HepG2 (cell line): Measurements from ENCODE around the gene ZNF213. TPM values are rescaled to one million over a fixed set of nuclear protein-coding genes. Genes with fewer than 3 reads are reported as not detected.
A peak's percentile ranks its signal among the peaks of the same experiment; 100 is the strongest.

Source experiments
- ARNTL ChIP-seq: sonication (generic); formaldehyde crosslinking; IDR thresholded peaks from 2 replicates; pipeline ENCODE4 v1.4.0; 2020; ENCODE audit warnings: mild to moderate bottlenecking, missing genetic modification reagents
- CAMTA2 ChIP-seq: sonication (generic); formaldehyde crosslinking; IDR thresholded peaks from 2 replicates; pipeline ENCODE4 v1.4.0; 2020; ENCODE audit warnings: mild to moderate bottlenecking, missing genetic modification reagents, borderline replicate concordance
- ETV5 ChIP-seq: IDR thresholded peaks from 2 replicates; pipeline ENCODE4 v1.6.1; 2018; ENCODE audit warnings: missing biosample characterization, missing genetic modification reagents, inconsistent platforms, borderline replicate concordance
- HCFC1 ChIP-seq: fragments of 150-350 bp; IDR thresholded peaks from 2 replicates; pipeline ENCODE4 v1.6.1; 2014; ENCODE audit warnings: low read depth, low read length
- KDM1A ChIP-seq: IDR thresholded peaks from 2 replicates; pipeline ENCODE4 v1.6.1; 2016; ENCODE audit warnings: missing compliant biosample characterization
- KLF12 ChIP-seq: sonication (generic); formaldehyde crosslinking; IDR thresholded peaks from 2 replicates; pipeline ENCODE4 v1.4.0; 2020; ENCODE audit warnings: missing genetic modification reagents, borderline replicate concordance
- KLF6 ChIP-seq: IDR thresholded peaks from 2 replicates; pipeline ENCODE4 v1.8.0; 2016; ENCODE audit warnings: missing biosample characterization, missing genetic modification reagents
- NFE2 ChIP-seq: sonication (generic); formaldehyde crosslinking; IDR thresholded peaks from 2 replicates; pipeline ENCODE4 v1.4.0; 2020; ENCODE audit warnings: missing genetic modification reagents
- NFYB ChIP-seq: sonication (generic); formaldehyde crosslinking; IDR thresholded peaks from 2 replicates; pipeline ENCODE4 v1.4.0; 2020; ENCODE audit warnings: missing genetic modification reagents
- POLR2AphosphoS5 ChIP-seq: IDR thresholded peaks from 2 replicates; pipeline ENCODE4 v1.6.1; 2012; ENCODE audit warnings: low read depth, low read length
- RFXANK ChIP-seq: IDR thresholded peaks from 2 replicates; pipeline ENCODE4 v1.6.1; 2016
- RNF2 ChIP-seq: fragments of 450-650 bp; conservative IDR thresholded peaks from 2 replicates; pipeline ENCODE4 v1.6.1; 2016; ENCODE audit warnings: low read depth
- SP140L ChIP-seq: sonication (generic); formaldehyde crosslinking; IDR thresholded peaks from 2 replicates; pipeline ENCODE4 v1.4.0; 2020; ENCODE audit warnings: missing genetic modification reagents, borderline replicate concordance
- SP5 ChIP-seq: IDR thresholded peaks from 2 replicates; pipeline ENCODE4 v1.6.1; 2016; ENCODE audit warnings: low read depth, borderline replicate concordance
- ZNF234 ChIP-seq: sonication (generic); formaldehyde crosslinking; conservative IDR thresholded peaks from 2 replicates; pipeline ENCODE4 v1.5.1; 2020; ENCODE audit warnings: mild to moderate bottlenecking, missing genetic modification reagents
- ZNF282 ChIP-seq: fragments of 450-650 bp; IDR thresholded peaks from 2 replicates; pipeline ENCODE4 v1.6.1; 2018; ENCODE audit not compliant: partially characterized antibody
- ZNF652 ChIP-seq: IDR thresholded peaks from 2 replicates; pipeline ENCODE4 v1.6.1; 2016; ENCODE audit warnings: low read depth, borderline replicate concordance
- ZNF83 ChIP-seq: sonication (generic); formaldehyde crosslinking; IDR thresholded peaks from 2 replicates; pipeline ENCODE4 v1.4.0; 2020; ENCODE audit warnings: missing genetic modification reagents, mild to moderate bottlenecking, borderline replicate concordance
- ZSCAN29 ChIP-seq: sonication (generic); formaldehyde crosslinking; conservative IDR thresholded peaks from 2 replicates; pipeline ENCODE4 v1.4.0; 2020; ENCODE audit warnings: mild to moderate bottlenecking, missing genetic modification reagents
- polyA plus RNA-seq, 8 experiments: library from polyadenylated mRNA; depleted of rRNA in 3 of 8; stranded (reverse) in 7 of 8; unstranded in 1 of 8; fragments of >200 nt; fragmentation: Illumina TruSeq in 4 of 8; extraction: Trizol in 4 of 8; gene quantifications; 2 replicates each; pipeline versions ENCODE4 v1.2.1 to v1.2.3, GENCODE V29; 2011 to 2016; ENCODE audit warnings: low read depth in 4 of 8, missing spikeins in 1 of 8, mixed read lengths in 1 of 8; ENCODE audit not compliant: insufficient read depth in 1 of 8
- total RNA-seq, 5 experiments: library from RNA; depleted of rRNA; stranded (reverse); fragments of >200 nt; fragmentation: Illumina TruSeq; extraction: Trizol; gene quantifications; 2 replicates each; pipeline ENCODE4 v1.2.3, GENCODE V29; 2016; ENCODE audit warnings: low read depth in 1 of 5
- TF ChIP-seq, protein P1 (sequence below): sonication (generic); formaldehyde crosslinking; IDR thresholded peaks from one replicate; pipeline ENCODE4 v1.5.1; 2020; ENCODE audit warnings: mild to moderate bottlenecking, missing genetic modification reagents; ENCODE audit errors: not compliant biosample characterization

ZNF213 gene
- total and polyA plus RNA-seq, 2 of the 13 experiments (the other 11 are each of a cell fraction or from before 2014, with no cell fraction given), result 0.59 to 0.97 TPM

DNA sequence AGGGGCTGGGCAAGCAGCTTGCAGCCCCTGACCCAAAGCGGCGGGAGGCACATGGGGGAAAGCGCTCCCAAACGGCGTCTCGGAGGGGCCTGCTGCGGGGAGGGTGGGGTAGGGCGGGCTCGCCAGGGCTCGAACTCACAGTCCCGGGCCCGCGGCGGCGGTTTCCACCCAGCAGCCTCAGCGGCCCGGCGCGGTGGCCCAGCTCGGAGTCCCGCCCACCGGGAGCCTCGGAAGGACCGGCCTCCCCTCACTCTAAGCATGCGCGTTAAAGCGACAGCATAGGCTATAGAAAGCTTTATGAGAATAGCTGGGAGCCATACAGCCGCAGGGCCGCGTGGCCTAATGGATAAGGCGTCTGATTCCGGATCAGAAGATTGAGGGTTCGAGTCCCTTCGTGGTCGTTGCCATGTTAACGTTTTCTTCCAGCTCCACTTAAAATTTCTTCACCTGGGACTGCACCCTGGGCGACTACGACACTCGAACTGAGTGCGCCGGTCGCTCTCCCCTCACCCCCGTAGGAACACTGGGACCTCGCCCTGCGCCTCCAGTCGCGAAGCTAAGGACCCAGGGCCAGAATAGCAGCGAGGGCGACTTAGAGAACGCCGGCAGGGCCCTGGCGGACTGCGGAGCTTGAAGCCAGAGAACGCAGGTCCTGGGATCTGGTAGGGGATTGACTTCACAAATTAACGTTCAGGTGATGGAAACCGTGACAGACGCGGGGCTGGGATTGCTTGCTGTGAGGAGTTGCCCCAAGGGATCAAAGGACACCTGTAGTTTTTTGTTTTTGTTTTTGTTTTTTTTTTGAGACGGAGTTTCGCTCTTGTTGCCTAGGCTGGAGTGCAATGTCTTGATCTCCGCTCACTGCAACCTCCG, 15.8 kb downstream of the ZNF213 start (continued):
- TF ChIP-seq RNF2, result peak; percentile 96
- TF ChIP-seq ZNF282, result no peak
- no peak for TF ChIP-seq NFE2
- no peak for TF ChIP-seq HCFC1
- no peak for TF ChIP-seq POLR2AphosphoS5
- TF ChIP-seq ZNF234 (CRISPR knock-in tag), result no peak
- peak; percentile 76 for TF ChIP-seq ARNTL (CRISPR knock-in tag)
- TF ChIP-seq NFYB (CRISPR knock-in tag), result peak; percentile 30; the same call in 1 of the 2 replicates
- TF ChIP-seq RFXANK (CRISPR knock-in tag), result peak; percentile 80; the same call in 1 of the 2 replicates
- 0 out of 2 replicates have a peak, but pooled peaks have one; percentile 60 for TF ChIP-seq KLF6 (CRISPR knock-in tag)
- peak; percentile 66; the same call in 1 of the 2 replicates for TF ChIP-seq CAMTA2 (CRISPR knock-in tag)
- peak; percentile 87 for TF ChIP-seq ZSCAN29 (CRISPR knock-in tag)
- TF ChIP-seq KLF12 (CRISPR knock-in tag), result peak; percentile 86
- peak; percentile 44; the same call in 1 of the 2 replicates for TF ChIP-seq SP140L (CRISPR knock-in tag)
- TF ChIP-seq KDM1A (CRISPR knock-in tag), result no peak
- TF ChIP-seq ZNF652 (CRISPR knock-in tag), result no peak
- peak; percentile 63 for TF ChIP-seq ETV5 (CRISPR knock-in tag)
- TF ChIP-seq, protein P1, sequence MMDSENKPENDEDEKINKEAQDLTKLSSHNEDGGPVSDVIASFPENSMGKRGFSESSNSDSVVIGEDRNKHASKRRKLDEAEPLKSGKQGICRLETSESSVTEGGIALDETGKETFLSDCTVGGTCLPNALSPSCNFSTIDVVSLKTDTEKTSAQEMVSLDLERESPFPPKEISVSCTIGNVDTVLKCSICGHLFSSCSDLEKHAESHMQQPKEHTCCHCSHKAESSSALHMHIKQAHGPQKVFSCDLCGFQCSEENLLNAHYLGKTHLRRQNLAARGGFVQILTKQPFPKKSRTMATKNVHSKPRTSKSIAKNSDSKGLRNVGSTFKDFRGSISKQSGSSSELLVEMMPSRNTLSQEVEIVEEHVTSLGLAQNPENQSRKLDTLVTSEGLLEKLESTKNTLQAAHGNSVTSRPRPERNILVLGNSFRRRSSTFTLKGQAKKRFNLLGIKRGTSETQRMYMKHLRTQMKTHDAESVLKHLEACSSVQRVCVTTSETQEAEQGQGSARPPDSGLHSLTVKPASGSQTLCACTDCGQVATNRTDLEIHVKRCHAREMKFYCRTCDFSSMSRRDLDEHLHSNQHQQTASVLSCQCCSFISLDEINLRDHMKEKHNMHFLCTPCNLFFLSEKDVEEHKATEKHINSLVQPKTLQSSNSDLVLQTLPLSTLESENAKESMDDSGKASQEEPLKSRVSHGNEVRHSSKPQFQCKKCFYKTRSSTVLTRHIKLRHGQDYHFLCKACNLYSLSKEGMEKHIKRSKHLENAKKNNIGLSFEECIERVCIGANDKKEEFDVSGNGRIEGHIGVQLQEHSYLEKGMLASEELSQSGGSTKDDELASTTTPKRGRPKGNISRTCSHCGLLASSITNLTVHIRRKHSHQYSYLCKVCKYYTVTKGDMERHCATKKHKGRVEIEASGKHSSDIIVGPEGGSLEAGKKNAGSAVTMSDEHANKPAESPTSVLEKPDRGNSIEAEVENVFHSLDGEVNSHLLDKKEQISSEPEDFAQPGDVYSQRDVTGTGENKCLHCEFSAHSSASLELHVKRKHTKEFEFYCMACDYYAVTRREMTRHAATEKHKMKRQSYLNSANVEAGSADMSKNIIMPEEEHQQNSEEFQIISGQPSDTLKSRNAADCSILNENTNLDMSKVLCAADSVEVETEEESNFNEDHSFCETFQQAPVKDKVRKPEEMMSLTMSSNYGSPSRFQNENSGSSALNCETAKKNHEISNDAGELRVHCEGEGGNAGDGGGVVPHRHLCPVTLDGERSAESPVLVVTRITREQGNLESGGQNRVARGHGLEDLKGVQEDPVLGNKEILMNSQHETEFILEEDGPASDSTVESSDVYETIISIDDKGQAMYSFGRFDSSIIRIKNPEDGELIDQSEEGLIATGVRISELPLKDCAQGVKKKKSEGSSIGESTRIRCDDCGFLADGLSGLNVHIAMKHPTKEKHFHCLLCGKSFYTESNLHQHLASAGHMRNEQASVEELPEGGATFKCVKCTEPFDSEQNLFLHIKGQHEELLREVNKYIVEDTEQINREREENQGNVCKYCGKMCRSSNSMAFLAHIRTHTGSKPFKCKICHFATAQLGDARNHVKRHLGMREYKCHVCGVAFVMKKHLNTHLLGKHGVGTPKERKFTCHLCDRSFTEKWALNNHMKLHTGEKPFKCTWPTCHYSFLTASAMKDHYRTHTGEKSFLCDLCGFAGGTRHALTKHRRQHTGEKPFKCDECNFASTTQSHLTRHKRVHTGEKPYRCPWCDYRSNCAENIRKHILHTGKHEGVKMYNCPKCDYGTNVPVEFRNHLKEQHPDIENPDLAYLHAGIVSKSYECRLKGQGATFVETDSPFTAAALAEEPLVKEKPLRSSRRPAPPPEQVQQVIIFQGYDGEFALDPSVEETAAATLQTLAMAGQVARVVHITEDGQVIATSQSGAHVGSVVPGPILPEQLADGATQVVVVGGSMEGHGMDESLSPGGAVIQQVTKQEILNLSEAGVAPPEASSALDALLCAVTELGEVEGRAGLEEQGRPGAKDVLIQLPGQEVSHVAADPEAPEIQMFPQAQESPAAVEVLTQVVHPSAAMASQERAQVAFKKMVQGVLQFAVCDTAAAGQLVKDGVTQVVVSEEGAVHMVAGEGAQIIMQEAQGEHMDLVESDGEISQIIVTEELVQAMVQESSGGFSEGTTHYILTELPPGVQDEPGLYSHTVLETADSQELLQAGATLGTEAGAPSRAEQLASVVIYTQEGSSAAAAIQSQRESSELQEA (CRISPR knock-in tag), result no peak
- peak; percentile 76 for TF ChIP-seq SP5 (CRISPR knock-in tag)
- no peak for TF ChIP-seq ZNF83 (CRISPR knock-in tag)
